Breast epithelium (tissue), 4 donors: ENCODE results near the gene STARD10. TPM values are rescaled to one million over a fixed set of nuclear protein-coding genes. Genes with fewer than 3 reads are reported as not detected.
"Not testable (repeated sequence)": the region's sequence is repeated elsewhere in the genome, so short reads cannot be mapped to it uniquely, and the experiment has no call there.

Experiments
- DNase-seq, 2 donors: peaks; one replicate each; pipeline ENCODE4 v3.0.0-alpha.2; 2019; ENCODE audit warnings: low spot score in 2 of 2
- H3K27ac ChIP-seq, 2 donors: fragments of 200-600 bp; sonication (generic) in 1 of 2; one replicate each; pipeline ENCODE4 v1.5.1; 2016 to 2019; ENCODE audit warnings: mild to moderate bottlenecking in 1 of 2
- H3K27me3 ChIP-seq, 2 donors: fragments of 200-600 bp; sonication (generic) in 1 of 2; one replicate each; pipeline versions ENCODE4 v1.5.1 to v1.6.0; 2017 to 2019; ENCODE audit warnings: control low read depth in 1 of 2, mild to moderate bottlenecking in 1 of 2
- H3K36me3 ChIP-seq: fragments of 200-600 bp; one replicate; pipeline ENCODE4 v1.5.1; 2019
- H3K4me1 ChIP-seq, 2 donors: fragments of 200-600 bp; sonication (generic); one replicate each; pipeline ENCODE4 v1.5.1; 2016 to 2019; ENCODE audit warnings: control low read depth in 1 of 2
- H3K4me3 ChIP-seq, 3 donors: fragments of 200-600 bp; sonication (generic); 1 replicate in 2 of 3; 2 replicates in 1 of 3; pipeline ENCODE4 v1.5.1; 2016 to 2019; ENCODE audit warnings: mild to moderate bottlenecking in 3 of 3, moderate library complexity in 2 of 3
- H3K9me3 ChIP-seq, 2 donors: fragments of 200-600 bp; sonication (generic) in 1 of 2; one replicate each; pipeline ENCODE4 v1.5.1; 2016 to 2019; ENCODE audit warnings: control low read depth in 1 of 2
- POLR2A ChIP-seq: fragments of 450-650 bp; IDR thresholded peaks from one replicate; pipeline ENCODE4 v1.6.1; 2016; ENCODE audit warnings: antibody characterized with exemption, mild to moderate bottlenecking, moderate library complexity
- POLR2AphosphoS5 ChIP-seq, 3 donors: sonication (generic); formaldehyde crosslinking; IDR thresholded peaks; one replicate each; pipeline ENCODE4 v1.6.1; 2017; ENCODE audit warnings: antibody characterized with exemption in 3 of 3
- intact Hi-C: fragments of 100-400 bp; cut with DNase I; formaldehyde crosslinking; loops from one replicate; pipeline ENCODE4 v1.15.1; 2023; ENCODE audit warnings: low total_unique reads
- total RNA-seq, 3 donors: library from RNA; depleted of rRNA; stranded (reverse); fragments of >200 nt; gene quantifications; one replicate each; pipeline ENCODE4 v1.1.0, GENCODE V29; 2016
- TF ChIP-seq, protein P1 (sequence below), 3 donors: fragments of 450-650 bp; IDR thresholded peaks; one replicate each; pipeline ENCODE4 v1.5.1; 2016 to 2017; ENCODE audit warnings: antibody characterized with exemption in 3 of 3, mild to moderate bottlenecking in 3 of 3, moderate library complexity in 3 of 3

The STARD10 gene
- total RNA-seq, 3 donors from 2014 or later, result 20.6 to 117 (median 93.7) TPM

DNA sequence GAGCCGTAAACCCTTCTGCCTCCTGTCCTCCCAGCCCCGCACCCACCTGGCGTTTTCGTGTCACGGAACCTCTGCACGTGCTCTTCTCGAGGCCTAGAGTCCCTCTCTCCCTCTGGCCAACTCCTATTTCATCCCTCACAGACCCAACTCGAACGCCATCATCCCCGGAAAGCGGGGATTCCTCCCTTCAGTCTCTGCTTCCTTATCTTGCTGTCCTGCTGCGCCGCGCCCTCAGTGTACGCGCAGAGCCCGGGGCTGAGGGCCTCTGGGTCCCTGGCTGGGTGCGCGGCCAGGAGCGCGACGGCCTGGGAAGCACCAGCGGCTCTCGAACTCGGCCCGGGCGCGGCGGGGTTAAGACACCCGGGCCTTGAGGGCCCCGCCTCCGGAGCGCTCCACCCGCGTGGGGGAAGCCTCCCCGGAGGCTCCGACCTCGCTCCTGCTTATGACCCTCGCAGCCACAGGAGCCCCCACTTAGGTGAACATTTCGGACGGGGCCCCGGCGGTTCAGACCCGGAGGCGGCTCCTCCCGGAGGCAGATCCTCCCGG lies 20.0 kb upstream of the STARD10 start:
- peak in 1 of 2 donors; percentile 70 for DNase-seq
- Histone ChIP-seq H3K27ac (peak overlapping the region; percentile 94 to 97), H3K4me3 (peak overlapping the region; percentile 75 to 95 (median 89)), H3K36me3 (no peaks in the 10 kb centered on the region), H3K4me1 (no peaks in the 10 kb centered on the region), H3K9me3 (no peaks in the 10 kb centered on the region), H3K27me3 (no peaks in the 10 kb centered on the region)
- TF ChIP-seq POLR2AphosphoS5 (IDR thresholded peaks at IDR 0.05) (peak; percentile 29 to 71 (median 43)), POLR2A (no peak)
- intact Hi-C loops, result loop anchor here (10.0 kb wide), 1 partner anchor 89 kb away; no protein-coding TSS in a partner anchor

DNA sequence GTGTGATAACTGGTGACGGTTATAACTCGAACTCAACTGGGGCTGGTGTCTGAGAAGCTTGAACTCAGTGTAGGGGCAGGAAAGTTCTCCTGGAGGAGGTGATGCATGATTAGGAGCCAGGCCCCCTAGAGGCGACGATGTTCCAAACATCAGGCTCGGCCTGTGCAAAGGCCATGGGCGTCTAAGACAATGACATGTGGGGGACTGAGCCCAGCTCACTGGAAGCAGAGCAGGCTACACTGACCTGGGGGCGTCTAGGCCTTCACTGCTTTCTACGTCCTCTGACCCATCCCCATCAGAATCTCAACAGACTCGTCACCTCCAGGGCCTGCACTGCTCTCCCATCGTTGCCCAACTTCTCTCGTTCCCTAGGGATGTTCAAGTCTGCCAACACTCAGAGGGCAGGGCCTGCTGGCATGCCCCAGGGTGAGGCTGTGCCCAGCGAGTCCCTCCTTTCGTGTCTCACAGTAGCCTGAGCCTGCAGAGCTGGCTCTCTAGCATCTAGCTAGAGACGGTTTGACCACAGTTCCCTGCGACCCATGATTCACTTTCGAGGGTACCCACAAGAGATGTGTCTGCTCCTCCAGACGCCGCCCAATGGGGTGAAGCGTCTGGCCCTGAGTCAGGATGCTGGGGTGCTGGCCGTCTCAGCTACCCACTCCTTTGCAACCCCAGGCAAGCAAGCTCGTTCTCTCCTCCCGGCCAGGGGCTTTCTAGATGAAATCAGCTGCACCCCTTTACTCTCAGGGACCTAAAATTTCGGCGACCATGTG lies 19.3 kb upstream of the STARD10 start:
- DNase-seq, result no peak
- no peaks in the 10 kb centered on the region for H3K9me3 ChIP-seq
- H3K4me1 ChIP-seq, result no peaks in the 10 kb centered on the region
- intact Hi-C loops, result loop anchor here (10.0 kb wide), 1 partner anchor 88 kb away; no protein-coding TSS in a partner anchor
- no peaks in the 10 kb centered on the region for H3K36me3 ChIP-seq
- peak overlapping the region; percentile 94 to 97 for H3K27ac ChIP-seq
- TF ChIP-seq POLR2AphosphoS5 (IDR thresholded peaks at IDR 0.05), result peak in 1 of 3 donors; percentile 34
- TF ChIP-seq, protein P1, sequence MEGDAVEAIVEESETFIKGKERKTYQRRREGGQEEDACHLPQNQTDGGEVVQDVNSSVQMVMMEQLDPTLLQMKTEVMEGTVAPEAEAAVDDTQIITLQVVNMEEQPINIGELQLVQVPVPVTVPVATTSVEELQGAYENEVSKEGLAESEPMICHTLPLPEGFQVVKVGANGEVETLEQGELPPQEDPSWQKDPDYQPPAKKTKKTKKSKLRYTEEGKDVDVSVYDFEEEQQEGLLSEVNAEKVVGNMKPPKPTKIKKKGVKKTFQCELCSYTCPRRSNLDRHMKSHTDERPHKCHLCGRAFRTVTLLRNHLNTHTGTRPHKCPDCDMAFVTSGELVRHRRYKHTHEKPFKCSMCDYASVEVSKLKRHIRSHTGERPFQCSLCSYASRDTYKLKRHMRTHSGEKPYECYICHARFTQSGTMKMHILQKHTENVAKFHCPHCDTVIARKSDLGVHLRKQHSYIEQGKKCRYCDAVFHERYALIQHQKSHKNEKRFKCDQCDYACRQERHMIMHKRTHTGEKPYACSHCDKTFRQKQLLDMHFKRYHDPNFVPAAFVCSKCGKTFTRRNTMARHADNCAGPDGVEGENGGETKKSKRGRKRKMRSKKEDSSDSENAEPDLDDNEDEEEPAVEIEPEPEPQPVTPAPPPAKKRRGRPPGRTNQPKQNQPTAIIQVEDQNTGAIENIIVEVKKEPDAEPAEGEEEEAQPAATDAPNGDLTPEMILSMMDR (IDR thresholded peaks at IDR 0.05), result peak in 2 of 3 donors; percentile 17 to 31
- no peak for TF ChIP-seq POLR2A
- H3K27me3 ChIP-seq, result no peaks in the 10 kb centered on the region
- H3K4me3 ChIP-seq, result peak overlapping the region; percentile 75 to 95 (median 89)

DNA sequence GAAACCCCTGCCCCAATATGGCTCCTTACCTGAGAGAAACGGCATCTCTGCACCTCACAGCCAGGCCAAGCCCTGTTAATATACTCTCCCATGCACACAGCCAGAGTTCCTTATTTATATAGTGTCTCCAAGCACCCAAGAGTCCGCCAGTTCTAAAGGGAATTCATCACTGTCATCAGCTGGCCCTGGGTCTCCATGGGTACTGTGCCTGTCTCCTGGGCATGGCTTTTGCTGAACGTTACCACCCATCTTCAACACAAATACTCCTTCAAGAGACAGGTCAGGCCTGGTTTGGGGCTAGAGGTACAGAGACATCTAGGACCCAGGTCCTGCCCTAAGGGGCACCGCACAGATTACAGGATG lies 18.7 kb upstream of the STARD10 start:
- peak overlapping the region; percentile 75 to 95 (median 89) for H3K4me3 ChIP-seq
- intact Hi-C loops, result loop anchor here (10.0 kb wide), 1 partner anchor 88 kb away; no protein-coding TSS in a partner anchor

DNA sequence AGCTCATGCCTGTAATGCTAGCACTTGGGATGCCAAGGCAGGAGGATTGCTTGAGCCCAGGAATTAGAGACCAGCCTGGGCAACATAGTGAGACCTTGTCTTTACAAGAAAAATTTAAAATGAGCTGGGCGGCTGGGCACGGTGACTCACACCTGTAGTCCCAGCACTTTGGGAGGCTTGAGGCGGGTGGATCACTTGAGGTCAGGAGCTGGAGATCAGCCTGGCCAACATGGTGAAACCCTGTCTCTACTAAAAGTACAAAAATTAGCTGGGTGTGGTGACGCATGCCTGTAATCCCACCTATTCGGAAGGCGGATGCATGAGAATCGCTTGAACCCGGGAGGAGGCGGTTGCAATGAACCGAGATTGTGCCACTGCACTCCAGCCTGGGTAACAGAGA lies 17.8 kb upstream of the STARD10 start:
- not testable (repeated sequence) for H3K36me3 ChIP-seq, H3K27me3 ChIP-seq, H3K27ac ChIP-seq, H3K9me3 ChIP-seq, DNase-seq, H3K4me3 ChIP-seq, H3K4me1 ChIP-seq
- intact Hi-C loops, result loop anchor here (10.0 kb wide), 1 partner anchor 87 kb away; no protein-coding TSS in a partner anchor

More for the DNA sequence above, 18.7 kb upstream of the STARD10 start:
- Histone ChIP-seq H3K27me3 (no peaks in the 10 kb centered on the region), H3K36me3 (no peaks in the 10 kb centered on the region), H3K4me1 (no peaks in the 10 kb centered on the region), H3K9me3 (no peaks in the 10 kb centered on the region), H3K27ac (peak overlapping the region; percentile 94 to 97)
- TF ChIP-seq POLR2AphosphoS5 (IDR thresholded peaks at IDR 0.05) (no peak), POLR2A (no peak)
- TF ChIP-seq, protein P1 (IDR thresholded peaks at IDR 0.05), result no peak
- DNase-seq, result no peak

DNA sequence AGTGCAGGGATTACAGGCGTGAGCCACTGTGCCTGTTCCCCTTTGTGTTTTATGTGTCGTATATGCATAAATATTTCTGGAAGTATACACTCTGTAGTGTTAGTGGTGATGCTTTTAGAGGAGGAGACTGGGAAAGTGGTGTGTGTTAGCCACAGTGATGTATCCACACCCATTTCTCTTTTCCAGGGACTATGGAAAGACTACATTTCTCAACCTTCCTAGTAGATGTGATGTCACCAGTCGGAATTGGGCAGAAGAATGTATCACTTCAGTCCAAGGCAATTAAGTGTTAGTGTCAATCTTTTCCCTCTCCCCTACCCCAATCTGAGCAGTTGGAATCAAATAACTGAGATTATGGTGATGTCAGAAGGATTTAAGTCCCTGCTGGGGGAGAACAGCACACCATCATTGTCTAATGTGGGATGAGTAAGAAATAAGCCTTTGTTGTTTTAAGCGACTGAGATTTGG lies 14.5 kb upstream of the STARD10 start:
- Histone ChIP-seq H3K4me1 (no peaks in the 10 kb centered on the region), H3K27ac (no peak overlapping the region)

More for the DNA sequence above, 14.5 kb upstream of the STARD10 start:
- Histone ChIP-seq H3K36me3 (no peaks in the 10 kb centered on the region), H3K4me3 (no peak overlapping the region), H3K27me3 (no peaks in the 10 kb centered on the region), H3K9me3 (no peaks in the 10 kb centered on the region)
- DNase-seq, result no peak
- TF ChIP-seq POLR2A (no peak), POLR2AphosphoS5 (IDR thresholded peaks at IDR 0.05) (no peak)
- TF ChIP-seq, protein P1 (IDR thresholded peaks at IDR 0.05), result no peak
- intact Hi-C loops, result no loop called here
